Measurements from ENCODE around the gene APOM.

The APOM gene

DNA sequence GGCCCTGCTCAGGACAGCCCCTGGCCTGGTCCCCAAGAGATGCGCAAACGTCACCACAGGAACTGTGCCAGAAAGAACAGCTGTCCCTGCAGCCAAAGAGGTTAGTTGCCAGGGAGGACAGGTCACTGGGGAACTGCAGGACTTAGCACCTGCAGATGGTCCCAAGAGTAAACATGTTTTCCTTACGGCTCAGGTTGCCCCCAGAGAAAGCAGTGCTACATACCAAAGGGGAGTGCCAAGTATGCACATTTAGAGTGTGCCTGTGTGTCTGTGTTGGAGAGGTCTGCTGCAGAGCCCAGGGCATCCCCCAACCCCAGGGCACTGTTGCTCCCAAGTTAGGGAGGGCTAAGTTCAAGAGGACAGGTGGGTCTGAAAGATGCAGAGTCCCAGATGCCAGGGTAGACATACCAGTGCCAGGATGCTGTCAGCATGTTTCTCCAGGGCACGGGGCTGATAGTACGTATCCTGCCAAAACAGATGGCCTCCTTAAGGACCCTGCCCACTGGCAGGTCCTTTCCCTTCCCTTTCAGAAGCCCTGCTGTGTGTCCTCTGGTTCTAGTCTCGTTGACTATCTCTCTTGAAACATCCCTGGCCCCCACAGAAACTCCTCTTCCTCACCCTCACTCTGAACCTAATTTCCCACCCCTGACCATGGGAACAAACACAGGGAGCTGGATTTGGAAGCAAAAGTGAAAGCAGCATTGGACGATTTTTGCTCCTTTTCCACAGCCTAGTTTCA lies 46.1 kb downstream of the APOM start:
- H3K27ac ChIP-seq (ENCODE audit: low read depth, low read length, poor library complexity, severe bottlenecking), result peak overlapping the region; percentile 1
- H2AFZ ChIP-seq (ENCODE audit: low read length), result no peak overlapping the region

DNA sequence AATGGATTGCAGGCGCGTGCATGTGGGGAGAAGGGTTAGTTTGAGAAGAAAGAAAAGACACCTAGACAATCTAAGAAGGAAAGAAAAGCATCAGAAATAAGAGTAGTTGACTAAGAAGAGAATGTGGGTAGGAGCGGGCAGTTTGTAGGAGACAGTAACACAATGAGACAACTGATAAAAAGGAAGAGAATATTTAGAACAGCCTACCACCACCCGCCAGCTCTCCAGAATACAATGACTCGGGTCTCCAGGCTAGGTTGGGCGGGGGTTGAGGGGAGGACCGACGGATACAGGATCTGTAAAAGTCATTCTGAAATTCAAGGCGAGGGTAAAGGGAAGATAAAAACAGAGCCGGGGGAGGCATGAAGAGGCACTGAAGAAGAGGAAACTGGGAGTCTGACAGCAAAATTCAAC lies 46.7 kb downstream of the APOM start:
- Histone ChIP-seq H3K9me2 (ENCODE audit: low read depth, low read length) (no peaks in the 10 kb centered on the region), H3K27me3 (ENCODE audit: insufficient read depth, low read length) (no peaks in the 10 kb centered on the region), H3K79me2 (ENCODE audit: insufficient read depth, low read length) (0 out of 2 replicates have a peak, but pooled peaks cover 5% of the 10 kb centered on the region), H4K20me1 (ENCODE audit: insufficient read depth, low read length) (no peaks in the 10 kb centered on the region), H3K9ac (ENCODE audit: low read length) (peak overlapping the region; percentile 89), H3K9me3 (ENCODE audit: low read length) (no peaks in the 10 kb centered on the region), H3K4me1 (ENCODE audit: insufficient read depth, low read length, severe bottlenecking) (peaks cover 23% of the 10 kb centered on the region), H3K4me2 (ENCODE audit: low read length) (peak overlapping the region; percentile 91), H3K4me3 (ENCODE audit: low read depth, low read length, poor library complexity, severe bottlenecking) (peak overlapping the region; percentile 85), H3K27ac (ENCODE audit: low read depth, low read length, poor library complexity, severe bottlenecking) (peak overlapping the region; percentile 54), H3F3A (ENCODE audit: insufficient read depth, low read length) (no peaks in the 10 kb centered on the region), H2AFZ (ENCODE audit: low read length) (no peak overlapping the region), H3K36me3 (ENCODE audit: insufficient read depth, low read length) (peaks cover 6% of the 10 kb centered on the region; the same call in 1 of the 2 replicates)
- TF ChIP-seq, protein P1, sequence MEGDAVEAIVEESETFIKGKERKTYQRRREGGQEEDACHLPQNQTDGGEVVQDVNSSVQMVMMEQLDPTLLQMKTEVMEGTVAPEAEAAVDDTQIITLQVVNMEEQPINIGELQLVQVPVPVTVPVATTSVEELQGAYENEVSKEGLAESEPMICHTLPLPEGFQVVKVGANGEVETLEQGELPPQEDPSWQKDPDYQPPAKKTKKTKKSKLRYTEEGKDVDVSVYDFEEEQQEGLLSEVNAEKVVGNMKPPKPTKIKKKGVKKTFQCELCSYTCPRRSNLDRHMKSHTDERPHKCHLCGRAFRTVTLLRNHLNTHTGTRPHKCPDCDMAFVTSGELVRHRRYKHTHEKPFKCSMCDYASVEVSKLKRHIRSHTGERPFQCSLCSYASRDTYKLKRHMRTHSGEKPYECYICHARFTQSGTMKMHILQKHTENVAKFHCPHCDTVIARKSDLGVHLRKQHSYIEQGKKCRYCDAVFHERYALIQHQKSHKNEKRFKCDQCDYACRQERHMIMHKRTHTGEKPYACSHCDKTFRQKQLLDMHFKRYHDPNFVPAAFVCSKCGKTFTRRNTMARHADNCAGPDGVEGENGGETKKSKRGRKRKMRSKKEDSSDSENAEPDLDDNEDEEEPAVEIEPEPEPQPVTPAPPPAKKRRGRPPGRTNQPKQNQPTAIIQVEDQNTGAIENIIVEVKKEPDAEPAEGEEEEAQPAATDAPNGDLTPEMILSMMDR (IDR thresholded peaks at IDR 0.05; ENCODE audit: low read length), result no peak
- no peak for TF ChIP-seq EZH2 (IDR thresholded peaks at IDR 0.05; ENCODE audit: borderline replicate concordance, low read length)

More for the DNA sequence above, 46.1 kb downstream of the APOM start:
- H3K4me1 ChIP-seq (ENCODE audit: insufficient read depth, low read length, severe bottlenecking), result peaks cover 23% of the 10 kb centered on the region
- H3K79me2 ChIP-seq (ENCODE audit: insufficient read depth, low read length), result 0 out of 2 replicates have a peak, but pooled peaks cover 5% of the 10 kb centered on the region
- H3K27me3 ChIP-seq (ENCODE audit: insufficient read depth, low read length), result no peaks in the 10 kb centered on the region
- no peaks in the 10 kb centered on the region for H3K9me3 ChIP-seq (ENCODE audit: low read length)
- peak overlapping the region; percentile 89 for H3K9ac ChIP-seq (ENCODE audit: low read length)
- H3K4me3 ChIP-seq (ENCODE audit: low read depth, low read length, poor library complexity, severe bottlenecking), result peak overlapping the region; percentile 85
- peaks cover 8% of the 10 kb centered on the region; the same call in 1 of the 2 replicates for H3K36me3 ChIP-seq (ENCODE audit: insufficient read depth, low read length)
- H4K20me1 ChIP-seq (ENCODE audit: insufficient read depth, low read length), result no peaks in the 10 kb centered on the region
- H3F3A ChIP-seq (ENCODE audit: insufficient read depth, low read length), result no peaks in the 10 kb centered on the region
- H3K9me2 ChIP-seq (ENCODE audit: low read depth, low read length), result no peaks in the 10 kb centered on the region
- no peak for TF ChIP-seq EZH2 (IDR thresholded peaks at IDR 0.05; ENCODE audit: borderline replicate concordance, low read length)
- TF ChIP-seq, protein P1 (IDR thresholded peaks at IDR 0.05; ENCODE audit: low read length), result no peak
- H3K4me2 ChIP-seq (ENCODE audit: low read length), result peak overlapping the region; percentile 91

DNA sequence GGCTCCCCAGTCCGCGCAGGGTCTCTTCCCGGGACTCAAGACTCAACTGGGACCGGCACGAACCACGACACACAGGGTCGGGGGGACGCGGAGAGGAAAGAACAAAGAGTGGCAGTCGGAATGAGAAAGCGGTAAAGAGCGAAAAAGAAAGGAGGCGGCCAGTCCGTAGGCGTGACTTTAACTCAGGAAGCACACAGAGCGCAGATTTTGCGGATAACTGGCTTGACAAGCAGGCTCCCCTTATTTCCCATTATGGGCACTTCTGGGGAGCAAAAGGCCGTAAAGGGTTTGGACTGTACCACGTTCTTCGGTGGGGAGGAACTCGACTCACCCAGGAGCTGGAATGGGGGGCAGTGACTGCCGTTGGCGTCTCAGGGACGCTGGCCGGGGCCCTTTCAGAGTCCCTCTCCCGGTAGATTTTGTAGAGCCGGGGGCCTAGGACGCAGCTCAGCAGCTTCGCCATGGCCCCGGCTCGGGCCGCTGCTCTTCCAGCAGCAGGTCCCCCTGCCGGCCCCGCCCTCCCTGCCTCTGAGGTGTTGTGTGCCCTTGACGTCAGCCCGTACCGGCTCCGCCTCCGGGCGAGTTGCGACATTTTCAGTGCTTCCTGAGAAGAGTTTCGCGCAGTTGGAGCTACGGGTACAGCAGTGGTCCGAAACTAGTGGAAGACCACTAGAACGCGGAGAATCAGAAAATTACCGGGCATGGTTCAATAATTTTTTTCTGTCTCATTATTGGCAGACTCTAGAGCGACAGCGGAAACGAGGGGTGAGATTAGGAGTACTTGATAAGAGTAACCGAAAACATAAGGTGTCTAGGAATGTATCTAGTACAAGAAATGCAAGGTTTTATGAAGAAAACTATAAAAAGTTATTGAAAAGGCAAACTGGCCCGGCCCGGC lies 47.4 kb downstream of the APOM start, which contains the start of gene ABHD16A:
Gene ABHD16A, minus strand, starts transcription at position 506 of the 898 bp plus-strand sequence. Its CDS starts 43 bp downstream, at position 463.
- H3F3A ChIP-seq (ENCODE audit: insufficient read depth, low read length), result no peaks in the 10 kb centered on the region
- H3K36me3 ChIP-seq (ENCODE audit: insufficient read depth, low read length), result peaks cover 6% of the 10 kb centered on the region; the same call in 1 of the 2 replicates
- H3K27ac ChIP-seq (ENCODE audit: low read depth, low read length, poor library complexity, severe bottlenecking), result peak within 1 kb of the TSS; percentile 54
- peaks cover 23% of the 10 kb centered on the region for H3K4me1 ChIP-seq (ENCODE audit: insufficient read depth, low read length, severe bottlenecking)
- peak within 1 kb of the TSS; percentile 30; the same call in 1 of the 2 replicates for H2AFZ ChIP-seq (ENCODE audit: low read length)
- peak within 1 kb of the TSS; percentile 91 for H3K4me2 ChIP-seq (ENCODE audit: low read length)
- no peaks in the 10 kb centered on the region for H3K9me3 ChIP-seq (ENCODE audit: low read length)
- H3K9ac ChIP-seq (ENCODE audit: low read length), result peak within 1 kb of the TSS; percentile 89
- TF ChIP-seq, protein P1 (IDR thresholded peaks at IDR 0.05; ENCODE audit: low read length), result no peak
- no peak for TF ChIP-seq EZH2 (IDR thresholded peaks at IDR 0.05; ENCODE audit: borderline replicate concordance, low read length)
- no peaks in the 10 kb centered on the region for H3K27me3 ChIP-seq (ENCODE audit: insufficient read depth, low read length)
- no peaks in the 10 kb centered on the region for H4K20me1 ChIP-seq (ENCODE audit: insufficient read depth, low read length)
- peak within 1 kb of the TSS; percentile 85 for H3K4me3 ChIP-seq (ENCODE audit: low read depth, low read length, poor library complexity, severe bottlenecking)
- 0 out of 2 replicates have a peak, but pooled peaks cover 5% of the 10 kb centered on the region for H3K79me2 ChIP-seq (ENCODE audit: insufficient read depth, low read length)
- no peaks in the 10 kb centered on the region for H3K9me2 ChIP-seq (ENCODE audit: low read depth, low read length)
